OCI-LY7 (cell line): ENCODE results near the gene WNK2. TPM values are rescaled to one million over a fixed set of nuclear protein-coding genes. Genes with fewer than 3 reads are reported as not detected.

ENCODE experiments used
- BruUV-seq: library from RNA; stranded (reverse); fragments of 400-500 nt; replicated peaks from 2 replicates; lab custom pipeline; 2021; lab: Mats Ljungman, UMichigan
- CTCF ChIA-PET: fragments of 300-600 bp; sonication (Branson Sonifier 250); formaldehyde crosslinking; loops from one replicate; lab custom pipeline; 2022; ENCODE audit warnings: antibody characterized with exemption; ENCODE audit not compliant: unreplicated experiment; lab: Charles Lee
- POLR2A ChIA-PET: fragments of 300-600 bp; sonication (Branson Sonifier 250); formaldehyde crosslinking; loops from one replicate; lab custom pipeline; 2022; ENCODE audit warnings: antibody characterized with exemption; lab: Charles Lee
- DNase-seq: peaks from one replicate; pipeline ENCODE4 v3.0.0-alpha.2; 2015; ENCODE audit warnings: low spot score
- H2AFZ ChIP-seq: fragments of 200-600 bp; sonication (generic), shearing (Covaris generic); 2 replicates; pipeline ENCODE4 v1.6.1; 2014; ENCODE audit warnings: mild to moderate bottlenecking, antibody characterized with exemption, low read length, moderate library complexity
- H3K27ac ChIP-seq: fragments of 200-600 bp; sonication (generic); 2 replicates; pipeline ENCODE4 v1.5.1; 2014; ENCODE audit warnings: mixed run types, low read depth, mild to moderate bottlenecking, moderate library complexity, low read length, inconsistent platforms; ENCODE audit not compliant: poor library complexity, severe bottlenecking
- H3K36me3 ChIP-seq: fragments of 200-600 bp; sonication (generic); 2 replicates; pipeline ENCODE4 v1.6.1; 2014; ENCODE audit warnings: mild to moderate bottlenecking, antibody characterized with exemption, low read length, moderate library complexity, mixed read lengths; ENCODE audit not compliant: insufficient read depth
- H3K4me1 ChIP-seq: fragments of 200-600 bp; sonication (generic); 2 replicates; pipeline ENCODE4 v1.5.1; 2014; ENCODE audit warnings: mild to moderate bottlenecking, low read length; ENCODE audit not compliant: insufficient read depth, poor library complexity, severe bottlenecking
- H3K4me2 ChIP-seq: fragments of 200-600 bp; sonication (generic); 2 replicates; pipeline ENCODE4 v1.6.1; 2014; ENCODE audit warnings: mild to moderate bottlenecking, low read length
- H3K4me3 ChIP-seq: fragments of 200-600 bp; sonication (generic); 2 replicates; pipeline ENCODE4 v1.5.1; 2014; ENCODE audit warnings: mild to moderate bottlenecking, low read depth, low read length; ENCODE audit not compliant: poor library complexity, severe bottlenecking
- H3K79me2 ChIP-seq: fragments of 200-600 bp; sonication (generic); 2 replicates; pipeline ENCODE4 v1.6.1; 2016; ENCODE audit warnings: low read depth, mild to moderate bottlenecking, low read length, moderate library complexity, mixed read lengths; ENCODE audit not compliant: insufficient read depth
- H3K9me2 ChIP-seq: fragments of 200-600 bp; sonication (generic); 2 replicates; pipeline ENCODE4 v1.6.1; 2016; ENCODE audit warnings: mild to moderate bottlenecking, low read length, mixed read lengths; ENCODE audit not compliant: insufficient read depth
- H3K9me3 ChIP-seq: fragments of 200-600 bp; sonication (generic); 2 replicates; pipeline ENCODE4 v1.6.1; 2014; ENCODE audit warnings: mild to moderate bottlenecking, mixed run types, low read length, mixed read lengths
- H4K20me1 ChIP-seq: fragments of 200-600 bp; sonication (generic); 2 replicates; pipeline ENCODE4 v1.6.1; 2014; ENCODE audit warnings: mild to moderate bottlenecking, antibody characterized with exemption, low read length, moderate library complexity, mixed read lengths; ENCODE audit not compliant: insufficient read depth
- EZH2phosphoT487 ChIP-seq: fragments of 200-600 bp; sonication (generic); IDR thresholded peaks from 2 replicates; pipeline ENCODE4 v1.6.1; 2018; ENCODE audit warnings: low read depth, borderline replicate concordance, mild to moderate bottlenecking, mixed run types, antibody characterized with exemption, low read length, moderate library complexity, mixed read lengths
- intact Hi-C: fragments of 100-400 bp; cut with micrococcal nuclease; formaldehyde crosslinking; loops from one replicate; pipeline ENCODE4 v1.10.0; 2022; ENCODE audit not compliant: unreplicated experiment
- total RNA-seq, 2 experiments: library from RNA; depleted of rRNA in 1 of 2; stranded (reverse); fragments of >200 nt in 1 of 2; shearing (Covaris generic) in 1 of 2; gene quantifications; 2 replicates each; pipeline ENCODE4 v1.2.3, GENCODE V29; 2014 to 2022
- TF ChIP-seq, protein P1 (sequence below): fragments of 200-600 bp; sonication (generic); conservative IDR thresholded peaks from 2 replicates; pipeline ENCODE4 v1.5.1; 2014; ENCODE audit warnings: mild to moderate bottlenecking, antibody characterized with exemption, low read length, moderate library complexity, mixed read lengths

WNK2 gene
- total RNA-seq, 2 experiments from 2014 or later = 142 to 194 TPM

DNA sequence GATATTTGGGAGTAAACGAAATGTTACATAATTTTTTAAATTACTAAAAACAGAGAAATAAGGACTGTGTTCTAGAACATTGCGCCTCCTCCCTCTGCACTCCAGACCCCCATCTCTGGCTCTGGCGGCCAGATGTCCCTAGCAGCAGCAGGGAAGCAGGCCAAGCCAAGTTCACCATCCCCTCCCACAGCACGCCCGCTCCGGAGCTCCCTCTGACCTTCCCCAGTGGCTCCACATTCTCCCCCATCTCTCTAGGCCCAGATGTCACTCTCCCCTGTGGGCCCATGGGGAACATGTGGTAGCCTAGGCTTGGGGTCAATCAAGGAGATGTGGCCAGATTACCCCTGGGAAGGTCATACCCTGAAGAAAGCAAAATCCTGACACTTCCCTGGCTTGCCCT is 6.3 kb upstream of the WNK2 start:
- H3K9me2 ChIP-seq = no peaks in the 10 kb centered on the region
- no peaks in the 10 kb centered on the region for H3K79me2 ChIP-seq
- TF ChIP-seq EZH2phosphoT487 = no peak
- TF ChIP-seq, protein P1, sequence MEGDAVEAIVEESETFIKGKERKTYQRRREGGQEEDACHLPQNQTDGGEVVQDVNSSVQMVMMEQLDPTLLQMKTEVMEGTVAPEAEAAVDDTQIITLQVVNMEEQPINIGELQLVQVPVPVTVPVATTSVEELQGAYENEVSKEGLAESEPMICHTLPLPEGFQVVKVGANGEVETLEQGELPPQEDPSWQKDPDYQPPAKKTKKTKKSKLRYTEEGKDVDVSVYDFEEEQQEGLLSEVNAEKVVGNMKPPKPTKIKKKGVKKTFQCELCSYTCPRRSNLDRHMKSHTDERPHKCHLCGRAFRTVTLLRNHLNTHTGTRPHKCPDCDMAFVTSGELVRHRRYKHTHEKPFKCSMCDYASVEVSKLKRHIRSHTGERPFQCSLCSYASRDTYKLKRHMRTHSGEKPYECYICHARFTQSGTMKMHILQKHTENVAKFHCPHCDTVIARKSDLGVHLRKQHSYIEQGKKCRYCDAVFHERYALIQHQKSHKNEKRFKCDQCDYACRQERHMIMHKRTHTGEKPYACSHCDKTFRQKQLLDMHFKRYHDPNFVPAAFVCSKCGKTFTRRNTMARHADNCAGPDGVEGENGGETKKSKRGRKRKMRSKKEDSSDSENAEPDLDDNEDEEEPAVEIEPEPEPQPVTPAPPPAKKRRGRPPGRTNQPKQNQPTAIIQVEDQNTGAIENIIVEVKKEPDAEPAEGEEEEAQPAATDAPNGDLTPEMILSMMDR = no peak
- no peaks in the 10 kb centered on the region for H4K20me1 ChIP-seq
- DNase-seq = no peak
- H3K4me3 ChIP-seq = no peak overlapping the region
- H3K4me1 ChIP-seq = no peaks in the 10 kb centered on the region
- H3K4me2 ChIP-seq = no peak overlapping the region
- no peak overlapping the region for H3K27ac ChIP-seq
- no TSS peak for BruUV-seq
- no peak overlapping the region for H2AFZ ChIP-seq
- POLR2A ChIA-PET = interaction anchor here (1.0 kb wide), 1 partner anchor 16 kb away, joined by 3 read pairs; no protein-coding TSS in a partner anchor
- H3K36me3 ChIP-seq = no peaks in the 10 kb centered on the region
- CTCF ChIA-PET = no interaction called here
- intact Hi-C loops = no loop called here
- no peaks in the 10 kb centered on the region for H3K9me3 ChIP-seq

DNA sequence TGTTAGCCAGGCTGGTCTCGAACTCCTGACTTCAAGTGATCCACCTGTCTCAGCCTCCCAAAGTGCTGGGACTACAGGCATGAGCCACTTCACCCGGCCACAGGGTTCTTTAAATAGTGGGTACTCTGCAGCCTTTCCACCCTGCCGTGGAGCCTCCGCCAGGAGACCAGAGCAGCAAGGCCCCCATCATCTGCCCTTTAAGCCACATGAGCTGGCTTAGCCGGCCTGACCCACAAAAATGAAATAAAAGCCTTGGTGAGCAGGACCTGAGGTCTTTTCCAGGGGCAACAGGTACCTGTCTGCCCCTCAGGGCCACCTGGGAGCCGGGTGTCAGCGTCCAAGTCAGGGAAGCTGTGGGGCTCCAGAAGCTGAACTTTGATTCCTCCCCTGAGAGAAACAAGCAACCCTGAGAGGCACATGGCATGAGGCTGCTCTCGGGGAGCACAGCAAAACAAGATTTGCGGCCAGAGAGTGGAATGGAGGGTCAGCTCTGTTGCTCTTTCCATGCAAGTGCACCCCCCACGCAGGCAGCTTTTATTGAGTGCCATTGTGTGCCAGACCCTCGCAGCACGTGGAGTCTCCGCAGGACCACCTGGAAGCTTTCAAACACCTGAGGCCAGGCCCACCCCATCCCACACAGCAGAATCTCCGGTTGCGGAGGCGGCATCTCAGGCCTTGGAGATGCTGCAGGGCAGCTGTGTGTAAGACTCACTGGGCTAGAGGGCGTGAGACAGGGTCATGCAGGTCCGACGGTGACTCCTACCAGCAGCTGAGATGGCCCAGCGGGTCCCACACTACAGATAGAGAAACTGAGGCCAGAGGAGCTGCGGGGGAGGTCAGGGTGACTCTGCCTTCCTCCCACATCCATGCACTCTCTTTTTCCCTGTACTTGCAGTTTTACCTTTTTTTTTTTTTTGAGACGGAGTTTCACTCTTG is 4.8 kb upstream of the WNK2 start:
- no TSS peak for BruUV-seq

More for the DNA sequence above, 4.8 kb upstream of the WNK2 start:
- no peaks in the 10 kb centered on the region for H3K9me3 ChIP-seq
- no peaks in the 10 kb centered on the region for H4K20me1 ChIP-seq
- no peaks in the 10 kb centered on the region for H3K79me2 ChIP-seq
- H3K4me2 ChIP-seq = no peak overlapping the region
- POLR2A ChIA-PET = interaction anchor here (0.6 kb wide), 1 partner anchor 1772 kb away, joined by 4 read pairs; no protein-coding TSS in a partner anchor
- H2AFZ ChIP-seq = no peak overlapping the region
- H3K4me1 ChIP-seq = peaks cover 9% of the 10 kb centered on the region
- no peaks in the 10 kb centered on the region for H3K9me2 ChIP-seq
- TF ChIP-seq, protein P1 = no peak
- TF ChIP-seq EZH2phosphoT487 = no peak
- CTCF ChIA-PET = no interaction called here
- H3K36me3 ChIP-seq = no peaks in the 10 kb centered on the region
- H3K27ac ChIP-seq = no peak overlapping the region
- no peak overlapping the region for H3K4me3 ChIP-seq
- intact Hi-C loops = no loop called here
- DNase-seq = no peak
